H54 (cell line): Measurements from ENCODE around the gene KRT77.
"Not testable (repeated sequence)": the region's sequence is repeated elsewhere in the genome, so short reads cannot be mapped to it uniquely, and the experiment has no call there.

ENCODE experiments used
- DNase-seq: peaks from one replicate; pipeline ENCODE4 v3.0.0; 2011; ENCODE audit warnings: low spot score, mixed read lengths; ENCODE audit not compliant: insufficient read length
- FAIRE-seq: peaks from 3 replicates; lab custom pipeline; 2011; peaks lifted over from hg19 to GRCh38; lab: Jason Lieb, UNC
- POLR2A ChIP-seq: IDR thresholded peaks from 2 replicates; pipeline ENCODE4 v1.6.1; 2011; ENCODE audit warnings: low read depth, mild to moderate bottlenecking, low read length

KRT77 gene

DNA sequence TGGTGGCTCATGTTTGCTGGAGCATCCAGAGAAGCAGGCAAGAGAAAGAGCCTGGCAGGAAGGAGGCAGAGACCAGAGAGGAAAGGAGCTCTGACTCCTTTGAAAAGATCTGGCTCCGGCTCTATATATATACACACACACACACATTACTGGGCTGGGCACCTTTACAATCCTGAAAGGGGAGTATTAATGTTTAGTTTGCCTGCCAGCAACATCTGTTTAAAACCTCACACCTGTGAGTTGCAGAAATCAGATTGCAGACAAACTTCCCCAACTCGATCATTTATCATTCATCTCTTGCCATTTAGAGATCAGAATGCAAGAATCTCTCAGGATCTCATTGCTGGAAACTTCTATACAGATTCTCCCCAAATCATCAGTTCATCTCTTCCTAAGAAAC, at the start of gene KRT77:
KRT77 (minus strand) TSS at position 101 of the 400 bp plus-strand sequence; CDS start at position 11, 90 bp downstream.
- DNase-seq (no peak), FAIRE-seq (no peak)
- no peak for TF ChIP-seq POLR2A

DNA sequence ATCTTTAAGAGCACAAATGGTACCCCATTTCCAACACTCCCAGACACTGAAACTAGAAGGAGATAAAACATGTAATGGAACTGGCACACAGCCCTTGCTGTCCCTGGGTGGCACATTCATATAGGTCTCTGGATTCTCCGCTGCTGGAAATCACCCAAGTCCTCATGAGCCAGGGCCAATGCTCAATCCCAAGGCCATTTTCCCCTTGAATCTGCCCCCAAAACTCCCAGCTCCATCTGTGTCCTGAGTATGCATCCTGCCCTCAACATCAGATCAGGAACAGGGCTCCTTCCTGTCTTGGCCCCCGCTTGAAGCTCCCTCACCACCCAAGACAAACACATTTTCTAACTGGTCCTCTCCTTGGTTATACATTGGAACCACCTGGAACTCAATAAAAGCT, 49.2 kb upstream of the KRT77 start:
- FAIRE-seq (no peak), DNase-seq (no peak)
- no peak for TF ChIP-seq POLR2A

DNA sequence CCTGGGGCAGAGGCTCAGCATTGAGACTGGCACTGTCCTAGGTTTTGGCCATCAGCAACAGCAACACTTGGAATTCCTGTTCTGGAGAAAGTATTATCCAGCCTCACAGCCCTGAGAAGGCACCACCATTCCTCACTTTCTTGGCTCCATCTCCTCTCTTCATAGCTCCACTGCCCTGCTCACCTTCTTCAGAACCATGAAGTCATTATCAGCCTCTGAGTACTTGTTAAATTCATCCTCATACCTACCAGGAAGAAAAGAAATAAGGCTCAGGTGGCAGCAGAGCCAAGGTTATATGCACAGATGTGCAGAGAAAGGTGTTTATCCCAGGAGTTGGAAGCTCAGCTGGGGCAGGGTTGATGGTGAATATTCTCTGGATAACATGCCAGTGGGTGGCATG, 48.5 kb upstream of the KRT77 start:
- no peak for DNase-seq
- FAIRE-seq = no peak
- no peak for TF ChIP-seq POLR2A

DNA sequence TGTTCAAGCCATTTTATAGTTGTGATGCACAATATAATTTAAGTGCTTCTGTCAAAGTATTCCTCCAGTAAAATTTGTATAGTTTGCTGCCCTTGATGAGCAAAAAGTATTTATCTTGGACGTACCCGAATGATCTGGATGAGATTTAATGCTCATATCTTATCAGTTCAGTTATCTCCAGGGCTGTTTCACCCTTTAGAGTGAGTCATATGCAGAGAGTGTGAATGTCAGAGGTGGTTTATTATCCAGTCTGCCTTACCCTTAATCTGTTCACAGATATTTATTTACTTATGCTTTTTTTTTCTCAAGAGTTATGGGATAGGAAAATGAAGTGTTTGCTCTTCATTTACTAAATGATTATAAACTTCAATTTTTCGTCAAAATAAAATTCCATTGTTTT, 47.2 kb upstream of the KRT77 start:
- not testable (repeated sequence) for FAIRE-seq, DNase-seq

DNA sequence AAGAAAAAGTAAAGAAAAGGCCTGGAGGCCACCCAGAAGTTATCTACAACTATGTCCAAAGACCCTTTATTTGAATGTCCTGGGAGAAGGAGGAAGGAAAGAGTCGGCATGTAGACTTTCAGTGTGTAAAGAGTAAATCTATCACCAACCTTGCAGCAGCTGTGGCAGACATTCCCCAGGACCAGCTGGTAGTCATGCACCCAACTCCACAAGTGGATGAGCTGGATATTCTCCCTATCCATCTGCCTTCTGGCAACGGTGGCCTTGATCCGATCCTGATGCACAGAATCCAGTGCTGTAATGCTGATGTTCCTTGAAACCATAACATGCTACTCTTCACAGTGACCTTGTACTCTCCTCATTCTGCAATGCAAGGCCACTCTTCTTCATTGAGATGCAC, 46.5 kb upstream of the KRT77 start:
- FAIRE-seq = no peak
- DNase-seq = no peak
- TF ChIP-seq POLR2A = no peak

DNA sequence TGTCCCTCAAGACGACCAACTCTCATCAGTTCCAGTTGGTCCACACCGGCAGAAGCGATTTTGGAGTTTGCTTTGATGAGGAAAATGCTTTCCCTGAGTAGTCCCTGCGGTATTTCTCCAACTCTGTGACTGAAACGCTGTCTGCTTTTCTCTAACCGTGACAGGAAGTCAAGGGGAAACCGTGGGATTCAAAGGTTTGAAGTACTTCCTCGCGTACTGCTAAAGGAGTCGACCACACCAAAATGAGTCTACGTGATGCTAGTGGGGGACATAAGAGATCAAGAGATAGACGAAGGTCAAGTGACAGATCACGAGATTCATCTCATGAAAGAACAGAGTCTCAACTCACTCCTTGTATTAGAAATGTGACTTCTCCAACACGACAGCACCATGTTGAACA, 45.3 kb upstream of the KRT77 start:
- TF ChIP-seq POLR2A = no peak
- FAIRE-seq (no peak), DNase-seq (no peak)

DNA sequence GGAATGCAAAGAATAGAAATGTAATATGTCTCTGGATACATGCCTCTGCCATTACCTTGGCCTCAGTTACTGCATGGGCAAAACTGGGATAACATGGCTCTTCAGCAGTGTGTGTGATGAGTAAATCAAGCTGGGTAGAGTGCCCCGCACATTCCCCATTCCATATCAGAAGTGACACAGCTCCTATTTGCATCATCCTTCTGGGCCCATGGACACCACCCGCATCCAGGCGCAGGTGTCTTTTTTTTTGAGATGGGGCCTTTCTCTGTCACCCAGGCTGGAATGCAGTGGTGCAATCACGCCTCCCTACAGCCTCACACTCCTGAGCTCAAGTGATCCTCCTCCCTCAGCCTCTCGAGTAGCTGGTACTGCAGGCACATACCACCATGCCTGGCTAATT, 42.2 kb upstream of the KRT77 start:
- no peak for FAIRE-seq

DNA sequence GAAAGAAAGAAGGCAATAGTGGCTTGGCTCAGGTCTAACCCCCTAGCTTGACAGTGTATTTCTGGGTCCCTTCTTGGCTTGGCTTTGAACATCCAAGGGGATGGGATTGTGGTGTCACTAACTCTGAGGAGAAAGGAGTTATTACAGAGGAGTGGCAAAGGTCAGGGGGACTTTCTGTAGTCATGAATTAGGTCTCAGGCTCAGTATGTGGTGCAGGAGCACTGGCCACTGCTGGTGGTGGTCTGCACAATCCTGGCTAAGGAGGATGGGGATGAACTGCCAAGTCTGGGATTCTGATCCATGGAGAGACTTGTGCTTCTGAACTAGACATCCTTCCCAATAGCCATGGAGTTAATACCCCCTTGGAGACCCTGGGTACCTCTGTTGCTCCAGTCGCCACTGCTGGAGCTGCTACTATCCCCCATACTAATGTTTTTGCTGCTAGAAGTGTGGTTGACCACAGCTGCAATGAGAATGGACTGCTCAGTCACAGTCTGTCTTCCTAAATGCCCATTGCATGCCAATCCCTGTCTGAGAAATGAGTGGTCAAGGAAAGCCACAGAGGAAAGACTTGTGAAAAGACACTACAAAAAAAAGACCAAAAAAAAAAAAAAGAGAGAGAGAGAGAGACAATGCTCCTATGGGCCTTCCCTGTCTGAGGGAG, 41.3 kb upstream of the KRT77 start:
- DNase-seq (no peak), FAIRE-seq (no peak)
- no peak for TF ChIP-seq POLR2A

More for the DNA sequence above, 42.2 kb upstream of the KRT77 start:
- no peak for TF ChIP-seq POLR2A
- DNase-seq = no peak

DNA sequence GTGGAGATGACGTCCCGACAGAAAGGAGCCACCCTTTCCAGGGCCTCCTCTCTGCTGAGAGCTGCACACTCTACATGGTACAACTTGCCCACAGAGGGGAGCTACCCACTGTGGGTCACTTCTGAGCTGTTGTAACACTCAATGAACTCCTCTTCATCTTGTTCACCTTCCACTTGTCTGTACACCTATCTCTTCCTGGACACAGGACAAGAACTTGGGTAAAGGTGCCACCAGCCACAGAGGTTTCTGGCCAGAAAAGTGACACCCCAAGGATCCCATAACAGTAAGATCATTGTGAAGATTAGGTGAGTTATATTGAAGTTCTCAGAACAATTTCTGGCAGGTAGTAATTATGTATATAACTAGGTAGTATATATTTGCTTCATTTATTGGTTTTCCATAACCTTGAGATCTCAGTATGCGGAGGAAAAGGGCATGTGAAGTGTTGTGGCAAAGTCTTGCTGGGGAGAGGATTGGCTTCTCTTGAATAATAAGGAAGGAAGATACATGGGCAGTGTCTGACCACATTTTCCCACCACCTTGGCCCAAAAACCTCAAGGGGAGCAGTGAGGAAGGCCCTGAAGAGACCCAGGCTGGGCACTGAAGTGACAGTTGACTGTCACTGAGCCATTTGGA, 39.6 kb upstream of the KRT77 start:
- TF ChIP-seq POLR2A = no peak
- FAIRE-seq (no peak), DNase-seq (no peak)

DNA sequence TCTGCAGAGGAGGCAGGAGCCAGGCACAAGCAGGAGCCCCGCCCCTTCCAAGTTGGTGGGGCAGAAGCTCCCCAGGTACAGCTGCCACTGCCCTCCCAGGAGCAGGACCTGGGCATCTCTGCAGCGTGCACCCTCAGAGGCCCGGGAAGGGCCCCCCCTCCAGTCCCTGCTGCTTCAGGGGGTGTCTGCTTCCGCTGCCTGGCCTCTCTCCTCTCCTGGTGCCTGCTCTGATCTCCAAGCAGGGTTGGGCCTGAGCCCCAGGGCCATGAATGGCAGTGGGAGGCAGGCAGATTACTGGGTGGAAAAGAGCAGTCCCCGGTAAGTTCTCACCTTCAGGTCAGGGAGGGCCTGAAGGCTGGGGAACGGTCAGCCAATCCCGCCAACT, 38.9 kb upstream of the KRT77 start:
- FAIRE-seq (no peak), DNase-seq (no peak)
- TF ChIP-seq POLR2A = no peak

DNA sequence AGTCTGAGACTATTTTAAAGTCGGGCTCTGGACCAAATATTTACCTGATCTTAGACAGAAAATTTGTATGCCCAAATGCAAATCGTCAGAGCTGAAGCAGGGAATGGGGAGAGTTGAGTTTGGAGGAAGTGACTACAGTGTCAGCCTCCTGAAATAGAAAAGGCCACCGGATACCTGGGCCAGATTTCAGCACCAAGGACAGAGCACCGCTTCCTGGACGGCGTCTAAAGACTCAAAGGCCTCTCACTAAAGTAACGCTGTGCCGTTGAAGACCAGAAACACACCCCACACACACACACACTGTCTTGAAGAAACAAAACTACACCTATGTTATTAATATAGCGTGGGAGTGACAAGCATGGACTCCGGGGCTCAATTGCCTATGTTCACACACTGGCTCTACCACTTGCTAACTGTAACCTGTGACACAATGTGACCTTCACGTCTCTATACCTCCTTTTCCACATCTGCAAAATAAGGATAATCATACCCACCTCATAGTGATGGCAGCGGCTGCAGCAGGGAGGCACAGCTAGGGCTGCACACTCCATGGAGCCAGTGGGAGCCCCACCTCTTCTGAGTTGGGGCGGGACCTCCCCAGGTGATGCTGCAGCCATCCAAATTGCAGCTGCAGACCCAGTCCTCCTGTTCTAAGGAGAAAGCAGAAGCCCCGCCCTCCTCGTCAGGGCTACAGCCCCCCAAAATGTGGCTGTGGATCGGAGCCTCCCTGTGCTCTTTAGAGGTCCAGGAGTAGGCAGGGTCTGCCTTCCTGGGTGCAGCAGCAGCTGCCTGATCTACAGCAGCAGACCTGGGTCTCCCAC, 38.3 kb upstream of the KRT77 start:
- DNase-seq = peak; percentile 37
- no peak for TF ChIP-seq POLR2A
- no peak for FAIRE-seq

DNA sequence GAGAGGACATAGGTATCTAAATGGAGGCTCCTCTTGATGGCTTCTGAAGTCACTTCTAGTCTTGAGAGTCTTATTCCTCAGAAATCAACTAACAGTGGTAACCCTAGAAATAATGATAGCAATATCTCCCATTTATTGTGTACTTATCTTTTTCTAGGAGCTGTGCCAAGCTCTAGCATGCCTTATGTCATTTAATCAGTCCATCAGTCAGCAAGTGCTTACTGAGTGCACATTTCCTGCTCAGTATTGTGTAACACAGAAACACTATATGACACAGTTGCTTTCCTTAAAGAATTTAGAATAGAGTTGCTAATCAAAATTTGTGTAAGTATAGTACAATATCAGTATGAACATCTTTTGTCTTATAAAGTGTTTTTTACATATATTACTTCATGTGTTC, 37.3 kb upstream of the KRT77 start:
- TF ChIP-seq POLR2A = no peak

DNA sequence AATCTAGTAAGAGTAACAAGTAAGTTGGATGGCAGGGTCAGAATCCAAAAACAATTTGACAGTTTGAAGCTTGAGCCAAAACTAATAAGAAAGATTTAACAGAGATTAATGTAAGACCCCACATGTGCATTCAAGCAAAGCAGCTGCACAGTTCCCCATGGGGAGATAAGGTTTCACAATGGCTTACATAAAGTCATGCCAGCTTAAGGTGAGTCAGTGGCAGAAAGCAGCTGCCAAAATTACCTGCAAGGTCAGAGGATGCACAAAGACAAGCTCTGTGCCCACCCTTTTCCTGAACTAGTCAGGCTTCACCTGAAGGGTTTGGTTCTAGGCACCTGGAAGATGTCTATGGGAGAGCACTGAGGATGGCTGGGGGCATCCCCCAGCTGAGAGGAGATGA, 36.6 kb upstream of the KRT77 start:
- DNase-seq (no peak), FAIRE-seq (no peak)
- no peak for TF ChIP-seq POLR2A

More for the DNA sequence above, 37.3 kb upstream of the KRT77 start:
- no peak for FAIRE-seq
- DNase-seq = no peak
